HEK293 (cell line): ENCODE data around the gene NFIC.

Experiments
- BCL11B ChIP-seq: fragments of 450-650 bp; formaldehyde crosslinking; IDR thresholded peaks from 2 replicates; pipeline ENCODE4 v1.5.1; 2016; ENCODE audit warnings: low read depth, missing biosample characterization, missing genetic modification characterization
- EGR2 ChIP-seq: fragments of 450-650 bp; formaldehyde crosslinking; IDR thresholded peaks from 2 replicates; pipeline ENCODE4 v1.5.1; 2016; ENCODE audit warnings: low read depth, missing biosample characterization, missing genetic modification characterization
- GFI1B ChIP-seq: fragments of 450-650 bp; formaldehyde crosslinking; IDR thresholded peaks from 2 replicates; pipeline ENCODE4 v1.5.1; 2016; ENCODE audit warnings: missing biosample characterization, missing genetic modification characterization
- GLIS1 ChIP-seq: fragments of 450-650 bp; formaldehyde crosslinking; IDR thresholded peaks from 2 replicates; pipeline ENCODE4 v1.5.1; 2016; ENCODE audit warnings: missing biosample characterization, missing genetic modification characterization
- HIC1 ChIP-seq: fragments of 450-650 bp; formaldehyde crosslinking; IDR thresholded peaks from 2 replicates; pipeline ENCODE4 v1.5.1; 2016; ENCODE audit warnings: missing biosample characterization, missing genetic modification characterization
- KLF1 ChIP-seq: fragments of 450-650 bp; formaldehyde crosslinking; IDR thresholded peaks from 2 replicates; pipeline ENCODE4 v1.5.1; 2016; ENCODE audit warnings: missing biosample characterization, missing genetic modification characterization
- KLF17 ChIP-seq: fragments of 450-650 bp; formaldehyde crosslinking; IDR thresholded peaks from 2 replicates; pipeline ENCODE4 v1.5.1; 2016; ENCODE audit warnings: missing biosample characterization, missing genetic modification characterization
- REST ChIP-seq: fragments of 450-650 bp; formaldehyde crosslinking; IDR thresholded peaks from 2 replicates; pipeline ENCODE4 v1.5.1; 2016; ENCODE audit warnings: missing biosample characterization, missing genetic modification characterization
- SP7 ChIP-seq: fragments of 450-650 bp; formaldehyde crosslinking; IDR thresholded peaks from 2 replicates; pipeline ENCODE4 v1.5.1; 2016; ENCODE audit warnings: missing biosample characterization, missing genetic modification characterization
- ZBTB10 ChIP-seq: fragments of 450-650 bp; formaldehyde crosslinking; IDR thresholded peaks from 2 replicates; pipeline ENCODE4 v1.5.1; 2016; ENCODE audit warnings: missing biosample characterization, missing genetic modification characterization
- ZBTB11 ChIP-seq: fragments of 450-650 bp; formaldehyde crosslinking; conservative IDR thresholded peaks from 2 replicates; pipeline ENCODE4 v1.5.1; 2016; ENCODE audit warnings: low read depth, missing biosample characterization, missing genetic modification characterization
- ZBTB44 ChIP-seq: fragments of 450-650 bp; IDR thresholded peaks from 2 replicates; pipeline ENCODE4 v1.5.1; 2018; ENCODE audit warnings: missing biosample characterization, mild to moderate bottlenecking, missing genetic modification characterization
- ZFP3 ChIP-seq: fragments of 450-650 bp; formaldehyde crosslinking; IDR thresholded peaks from 2 replicates; pipeline ENCODE4 v1.5.1; 2016; ENCODE audit warnings: low read depth, missing biosample characterization, missing genetic modification characterization
- ZIC2 ChIP-seq: fragments of 450-650 bp; formaldehyde crosslinking; IDR thresholded peaks from 2 replicates; pipeline ENCODE4 v1.5.1; 2016; ENCODE audit warnings: missing biosample characterization, missing genetic modification characterization
- ZNF175 ChIP-seq: fragments of 450-650 bp; formaldehyde crosslinking; IDR thresholded peaks from 2 replicates; pipeline ENCODE4 v1.5.1; 2016; ENCODE audit warnings: missing biosample characterization, missing genetic modification characterization
- ZNF184 ChIP-seq: fragments of 450-650 bp; IDR thresholded peaks from 2 replicates; pipeline ENCODE4 v1.5.1; 2018; ENCODE audit warnings: missing biosample characterization, mild to moderate bottlenecking, missing genetic modification characterization
- ZNF248 ChIP-seq: fragments of 450-650 bp; formaldehyde crosslinking; IDR thresholded peaks from 2 replicates; pipeline ENCODE4 v1.5.1; 2017; ENCODE audit warnings: missing biosample characterization, missing genetic modification characterization
- ZNF274 ChIP-seq, 2 experiments: fragments of 200-500 bp in 1 of 2; fragments of 450-650 bp in 1 of 2; sonication (Bioruptor generic) in 1 of 2; formaldehyde crosslinking in 1 of 2; IDR thresholded peaks; 2 replicates each; pipeline versions ENCODE4 v1.5.1 to v1.6.1; 2014 to 2016; ENCODE audit warnings: borderline replicate concordance in 1 of 2, inconsistent platforms in 1 of 2, low read length in 1 of 2, missing biosample characterization in 1 of 2, missing genetic modification characterization in 1 of 2
- ZNF292 ChIP-seq: fragments of 450-650 bp; formaldehyde crosslinking; IDR thresholded peaks from 2 replicates; pipeline ENCODE4 v1.5.1; 2016; ENCODE audit warnings: low read depth, missing biosample characterization, missing genetic modification characterization, borderline replicate concordance
- ZNF394 ChIP-seq: fragments of 450-650 bp; formaldehyde crosslinking; IDR thresholded peaks from 2 replicates; pipeline ENCODE4 v1.5.1; 2016; ENCODE audit warnings: missing biosample characterization, missing genetic modification characterization, mild to moderate bottlenecking, moderate library complexity, borderline replicate concordance
- ZNF473 ChIP-seq: fragments of 450-650 bp; formaldehyde crosslinking; IDR thresholded peaks from 2 replicates; pipeline ENCODE4 v1.5.1; 2017; ENCODE audit warnings: missing biosample characterization, missing genetic modification characterization
- ZNF514 ChIP-seq: fragments of 450-650 bp; formaldehyde crosslinking; IDR thresholded peaks from 2 replicates; pipeline ENCODE4 v1.5.1; 2016; ENCODE audit warnings: missing biosample characterization, missing genetic modification characterization
- ZNF548 ChIP-seq: fragments of 450-650 bp; formaldehyde crosslinking; IDR thresholded peaks from 2 replicates; pipeline ENCODE4 v1.5.1; 2016; ENCODE audit warnings: missing biosample characterization, missing genetic modification characterization
- ZNF558 ChIP-seq: fragments of 450-650 bp; formaldehyde crosslinking; IDR thresholded peaks from 2 replicates; pipeline ENCODE4 v1.5.1; 2016; ENCODE audit warnings: missing biosample characterization, missing genetic modification characterization
- ZNF629 ChIP-seq: fragments of 450-650 bp; formaldehyde crosslinking; IDR thresholded peaks from 2 replicates; pipeline ENCODE4 v1.5.1; 2017; ENCODE audit warnings: missing biosample characterization, missing genetic modification characterization
- ZNF658 ChIP-seq: fragments of 450-650 bp; formaldehyde crosslinking; IDR thresholded peaks from 2 replicates; pipeline ENCODE4; 2016; ENCODE audit warnings: missing biosample characterization, missing genetic modification characterization

NFIC gene

GRCh38 chr19:3333662-3334061, 32.7 kb upstream of the NFIC start (continued):
- TF ChIP-seq REST (tag by site-specific recombination): no peak
- TF ChIP-seq ZBTB11 (tag by site-specific recombination): no peak
- TF ChIP-seq ZNF558 (tag by site-specific recombination): no peak
- no peak for TF ChIP-seq ZNF292
- no peak for TF ChIP-seq ZFP3 (tag by site-specific recombination)
- TF ChIP-seq ZBTB44 (tag by site-specific recombination): no peak
- TF ChIP-seq ZNF184 (tag by site-specific recombination): no peak
- TF ChIP-seq ZNF548 (tag by site-specific recombination): no peak
- TF ChIP-seq GLIS1 (tag by site-specific recombination): no peak
- TF ChIP-seq ZNF658: no peak
- no peak for TF ChIP-seq BCL11B (tag by site-specific recombination)
- no peak for TF ChIP-seq ZNF274 (IDR thresholded peaks at IDR 0.05; ENCODE audit: low read length)
- TF ChIP-seq ZNF274 (tag by site-specific recombination; IDR thresholded peaks at IDR 0.05; ENCODE audit: borderline replicate concordance): no peak
- no peak for TF ChIP-seq EGR2 (tag by site-specific recombination)
- TF ChIP-seq ZBTB10: no peak
- TF ChIP-seq KLF17 (tag by site-specific recombination): peak; percentile 77
- TF ChIP-seq ZNF514: no peak
- TF ChIP-seq ZNF629: peak; percentile 32
- peak; percentile 45 for TF ChIP-seq SP7 (tag by site-specific recombination)
- peak; percentile 44 for TF ChIP-seq KLF1 (tag by site-specific recombination)
- TF ChIP-seq GFI1B (tag by site-specific recombination): no peak
- no peak for TF ChIP-seq ZNF473
- no peak for TF ChIP-seq ZNF175
- TF ChIP-seq HIC1 (tag by site-specific recombination): no peak
- TF ChIP-seq ZIC2 (tag by site-specific recombination): no peak
- TF ChIP-seq ZNF394 (tag by site-specific recombination): no peak
- no peak for TF ChIP-seq ZNF248 (tag by site-specific recombination)
